Astrocyte (in vitro differentiated cells and primary cell): ENCODE results near the gene CTNNA3.

Source experiments
- CTCF ChIP-seq: IDR thresholded peaks from 2 replicates; pipeline ENCODE4 v1.5.1; 2011; ENCODE audit warnings: low read depth, mild to moderate bottlenecking, inconsistent platforms, low read length, moderate library complexity; ENCODE audit not compliant: insufficient read depth
- EZH2 ChIP-seq: IDR thresholded peaks from 2 replicates; pipeline ENCODE4 v1.6.1; 2012; ENCODE audit warnings: mild to moderate bottlenecking, low read length, inconsistent platforms; ENCODE audit not compliant: insufficient read depth

- TF ChIP-seq CTCF, result no peak
- no peak for TF ChIP-seq EZH2
Observed at GRCh38 chr10:66550351-66550750, 1145.6 kb downstream of the CTNNA3 start.
